Panc1 (cell line): ENCODE results near the gene F11R. TPM values are rescaled to one million over a fixed set of nuclear protein-coding genes. Genes with fewer than 3 reads are reported as not detected.

Source experiments
- ATAC-seq: fragments of 200-7000 bp; cut with Tn5 transposase; 2 replicates; pipeline ENCODE4 v1.9.1; 2020; ENCODE audit warnings: mild to moderate bottlenecking, moderate library complexity
- BruUV-seq: library from RNA; stranded (reverse); fragments of 400-500 nt; replicated peaks from 2 replicates; lab custom pipeline; 2021; lab: Mats Ljungman, UMichigan
- CTCF ChIA-PET: fragments of 300-600 bp; sonication (Branson Sonifier 250); formaldehyde crosslinking; loops from one replicate; lab custom pipeline; 2022; ENCODE audit warnings: antibody characterized with exemption; lab: Charles Lee
- POLR2A ChIA-PET: fragments of 300-600 bp; sonication (Branson Sonifier 250); formaldehyde crosslinking; loops from one replicate; lab custom pipeline; 2022; ENCODE audit warnings: antibody characterized with exemption; lab: Charles Lee
- DNase-seq: peaks from one replicate; pipeline ENCODE4 v3.0.0-alpha.2; 2010; ENCODE audit warnings: low read depth, low spot score
- H3K27ac ChIP-seq: 2 replicates; pipeline ENCODE4 v1.5.1; 2011; ENCODE audit warnings: mild to moderate bottlenecking, low read length, inconsistent platforms
- H3K27me3 ChIP-seq: fragments of 200-500 bp; sonication (Bioruptor generic); 2 replicates; pipeline ENCODE4 v1.6.0; 2014; ENCODE audit warnings: low read length, inconsistent platforms; ENCODE audit not compliant: control insufficient read depth, insufficient read depth
- H3K36me3 ChIP-seq: fragments of 200-500 bp; sonication (Bioruptor generic); 2 replicates; pipeline ENCODE4 v1.5.1; 2014; ENCODE audit warnings: inconsistent platforms, mild to moderate bottlenecking, low read length, moderate library complexity; ENCODE audit not compliant: control insufficient read depth, insufficient read depth
- H3K4me1 ChIP-seq: 2 replicates; pipeline ENCODE4 v1.5.1; 2011; ENCODE audit warnings: inconsistent platforms, mild to moderate bottlenecking, low read length, moderate library complexity; ENCODE audit not compliant: control insufficient read depth, insufficient read depth
- H3K4me3 ChIP-seq, 2 experiments: 2 replicates each; pipeline ENCODE4 v1.5.1; 2011 to 2012; ENCODE audit warnings: low read depth in 2 of 2, low read length in 2 of 2, mild to moderate bottlenecking in 2 of 2, inconsistent platforms in 1 of 2, moderate library complexity in 1 of 2
- H3K9me3 ChIP-seq: fragments of 200-500 bp; sonication (Bioruptor generic); 2 replicates; pipeline ENCODE4 v1.5.1; 2014; ENCODE audit warnings: low read depth, mild to moderate bottlenecking, inconsistent platforms, low read length, moderate library complexity; ENCODE audit not compliant: control insufficient read depth, insufficient read depth
- CTCF ChIP-seq: fragments of 450-650 bp; IDR thresholded peaks from 2 replicates; pipeline ENCODE4 v1.5.1; 2017; ENCODE audit warnings: mild to moderate bottlenecking
- POLR2AphosphoS5 ChIP-seq: IDR thresholded peaks from 2 replicates; pipeline ENCODE4 v1.6.1; 2012; ENCODE audit warnings: mild to moderate bottlenecking, low read depth, low read length, moderate library complexity
- SIN3A ChIP-seq: IDR thresholded peaks from 2 replicates; pipeline ENCODE4 v1.6.1; 2012; ENCODE audit warnings: low read depth, mild to moderate bottlenecking, low read length, moderate library complexity, borderline replicate concordance; ENCODE audit not compliant: insufficient read depth
- TCF7L2 ChIP-seq: IDR thresholded peaks from 2 replicates; pipeline ENCODE4 v1.6.1; 2011; ENCODE audit warnings: mild to moderate bottlenecking, low read depth, low read length, inconsistent platforms
- in situ Hi-C: cut with HindIII; loops from 2 replicates; pipeline ENCODE4 v1.10.0; 2016; ENCODE audit warnings: low sequenced_read_pairs, low pct_unique_long_range_greater_than_20kb
- intact Hi-C: fragments of 100-400 bp; cut with micrococcal nuclease; formaldehyde crosslinking; loops from one replicate; pipeline ENCODE4 v1.10.0; 2022; ENCODE audit not compliant: unreplicated experiment
- total RNA-seq: library from RNA; stranded (reverse); gene quantifications from one replicate; pipeline ENCODE4 v1.2.1, GENCODE V29; 2021; ENCODE audit not compliant: unreplicated experiment
- TF ChIP-seq, protein P1 (sequence below), 2 experiments: IDR thresholded peaks; 2 replicates each; pipeline ENCODE4 v1.6.1; 2011 to 2012; ENCODE audit warnings: low read depth in 2 of 2, control low read depth in 1 of 2, low read length in 1 of 2, mild to moderate bottlenecking in 1 of 2, moderate library complexity in 1 of 2; ENCODE audit not compliant: insufficient read depth in 1 of 2

Gene F11R
- total RNA-seq, 1 experiment from 2014 or later: 63.0 TPM

- Histone ChIP-seq H3K27me3 (no peaks in the 10 kb centered on the region), H3K27ac (no peak overlapping the region), H3K4me1 (no peaks in the 10 kb centered on the region), H3K4me3 (no peak overlapping the region), H3K36me3 (no peaks in the 10 kb centered on the region), H3K9me3 (no peaks in the 10 kb centered on the region)
- no TSS peak for BruUV-seq
- in situ Hi-C loops: no loop called here
- intact Hi-C loops: no loop called here
- ATAC-seq: no peak
- ChIA-PET CTCF (no interaction called here), POLR2A (no interaction called here)
- no peak for DNase-seq
- TF ChIP-seq, protein P1, sequence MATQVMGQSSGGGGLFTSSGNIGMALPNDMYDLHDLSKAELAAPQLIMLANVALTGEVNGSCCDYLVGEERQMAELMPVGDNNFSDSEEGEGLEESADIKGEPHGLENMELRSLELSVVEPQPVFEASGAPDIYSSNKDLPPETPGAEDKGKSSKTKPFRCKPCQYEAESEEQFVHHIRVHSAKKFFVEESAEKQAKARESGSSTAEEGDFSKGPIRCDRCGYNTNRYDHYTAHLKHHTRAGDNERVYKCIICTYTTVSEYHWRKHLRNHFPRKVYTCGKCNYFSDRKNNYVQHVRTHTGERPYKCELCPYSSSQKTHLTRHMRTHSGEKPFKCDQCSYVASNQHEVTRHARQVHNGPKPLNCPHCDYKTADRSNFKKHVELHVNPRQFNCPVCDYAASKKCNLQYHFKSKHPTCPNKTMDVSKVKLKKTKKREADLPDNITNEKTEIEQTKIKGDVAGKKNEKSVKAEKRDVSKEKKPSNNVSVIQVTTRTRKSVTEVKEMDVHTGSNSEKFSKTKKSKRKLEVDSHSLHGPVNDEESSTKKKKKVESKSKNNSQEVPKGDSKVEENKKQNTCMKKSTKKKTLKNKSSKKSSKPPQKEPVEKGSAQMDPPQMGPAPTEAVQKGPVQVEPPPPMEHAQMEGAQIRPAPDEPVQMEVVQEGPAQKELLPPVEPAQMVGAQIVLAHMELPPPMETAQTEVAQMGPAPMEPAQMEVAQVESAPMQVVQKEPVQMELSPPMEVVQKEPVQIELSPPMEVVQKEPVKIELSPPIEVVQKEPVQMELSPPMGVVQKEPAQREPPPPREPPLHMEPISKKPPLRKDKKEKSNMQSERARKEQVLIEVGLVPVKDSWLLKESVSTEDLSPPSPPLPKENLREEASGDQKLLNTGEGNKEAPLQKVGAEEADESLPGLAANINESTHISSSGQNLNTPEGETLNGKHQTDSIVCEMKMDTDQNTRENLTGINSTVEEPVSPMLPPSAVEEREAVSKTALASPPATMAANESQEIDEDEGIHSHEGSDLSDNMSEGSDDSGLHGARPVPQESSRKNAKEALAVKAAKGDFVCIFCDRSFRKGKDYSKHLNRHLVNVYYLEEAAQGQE (IDR thresholded peaks at IDR 0.05; ENCODE audit: insufficient read depth in 1 of 2, low read depth in 2 of 2, low read length in 1 of 2): no peak
- TF ChIP-seq POLR2AphosphoS5 (no peak), CTCF (no peak), SIN3A (no peak), TCF7L2 (no peak)
Measured at GRCh38 chr1:161006563-161006962, 14.4 kb downstream of the F11R start.

GRCh38 chr1:161001525-161001924, 19.4 kb downstream of the F11R start:
- H3K36me3 ChIP-seq: no peaks in the 10 kb centered on the region; the same call in 1 of the 2 replicates
- no TSS peak for BruUV-seq
- intact Hi-C loops: no loop called here
- no peak for TF ChIP-seq TCF7L2
- no peak for TF ChIP-seq POLR2AphosphoS5
- TF ChIP-seq SIN3A: no peak
- TF ChIP-seq, protein P1 (IDR thresholded peaks at IDR 0.05; ENCODE audit: insufficient read depth in 1 of 2, low read depth in 2 of 2, low read length in 1 of 2): no peak
- TF ChIP-seq CTCF: no peak
- DNase-seq (no peak), ATAC-seq (no peak)
- no peaks in the 10 kb centered on the region for H3K9me3 ChIP-seq
- CTCF ChIA-PET: no interaction called here
- POLR2A ChIA-PET: no interaction called here
- no peak overlapping the region for H3K27ac ChIP-seq
- H3K27me3 ChIP-seq: no peaks in the 10 kb centered on the region
- no peak overlapping the region for H3K4me3 ChIP-seq
- H3K4me1 ChIP-seq: no peaks in the 10 kb centered on the region
- in situ Hi-C loops: no loop called here
